ENCODE data around the gene KRTAP12-2. TPM values are rescaled to one million over a fixed set of nuclear protein-coding genes. Genes with fewer than 3 reads are reported as not detected.
A peak's percentile ranks its signal among the peaks of the same experiment; 100 is the strongest.

The KRTAP12-2 gene
- not detected for total RNA-seq

DNA sequence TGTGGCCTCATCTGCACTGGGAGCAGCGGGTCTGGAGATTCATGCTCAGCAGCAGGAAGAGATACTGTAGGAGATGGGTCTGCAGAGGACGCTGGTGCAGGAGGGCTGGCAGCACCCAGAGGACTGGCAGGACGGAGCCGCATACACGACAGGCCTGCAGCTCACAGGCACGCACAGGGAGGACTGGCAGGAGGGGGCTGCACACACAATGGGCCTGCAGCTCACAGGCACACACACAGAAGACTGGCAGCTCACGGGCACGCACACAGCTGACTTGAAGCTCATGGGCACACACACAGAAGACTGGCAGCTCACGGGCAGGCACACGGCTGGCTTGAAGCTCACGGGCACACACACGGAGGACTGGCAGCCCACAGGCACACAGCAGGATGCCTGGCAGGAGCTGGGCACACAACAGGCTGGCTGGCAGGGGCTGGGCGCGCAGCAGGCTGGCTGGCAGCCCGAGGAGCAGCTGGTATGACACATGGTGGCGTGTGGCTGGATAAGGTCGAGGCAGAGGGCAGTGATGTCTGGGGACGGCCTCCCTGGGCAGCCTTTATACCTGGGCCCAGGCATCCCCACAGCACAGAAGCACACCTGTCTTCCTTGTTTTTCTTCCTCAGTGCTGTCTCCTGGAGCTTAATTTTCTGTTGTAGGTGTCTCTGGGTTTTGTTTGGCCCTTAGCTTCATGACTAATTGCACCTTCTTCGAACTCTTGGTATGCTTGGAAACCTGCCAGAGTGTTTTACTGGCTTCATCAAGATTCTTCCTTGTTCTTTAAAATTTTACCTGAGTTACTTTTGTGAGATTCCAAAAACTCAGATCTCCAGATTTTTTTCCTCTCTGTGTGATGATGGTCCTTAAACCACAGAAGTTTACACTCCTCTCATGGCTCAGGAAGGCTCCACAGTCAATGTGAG is at the start of gene KRTAP12-2:
Gene KRTAP12-2 (minus strand): TSS at position 527 of the 920 bp plus-strand sequence. CDS start 41 bp downstream, at position 486.
- peaks cover 4% of the 10 kb centered on the region for H3K36me3 Mint-ChIP-seq (ENCODE audit: insufficient read depth)
- no peaks in the 10 kb centered on the region for H3K27me3 Mint-ChIP-seq (ENCODE audit: low read depth)
- peaks cover 15% of the 10 kb centered on the region for H3K9me3 Mint-ChIP-seq
- H3K4me1 Mint-ChIP-seq (ENCODE audit: low read depth): no peaks in the 10 kb centered on the region
- ATAC-seq (no peak), DNase-seq (no peak)
- no peak within 1 kb of the TSS for H3K4me3 Mint-ChIP-seq

DNA sequence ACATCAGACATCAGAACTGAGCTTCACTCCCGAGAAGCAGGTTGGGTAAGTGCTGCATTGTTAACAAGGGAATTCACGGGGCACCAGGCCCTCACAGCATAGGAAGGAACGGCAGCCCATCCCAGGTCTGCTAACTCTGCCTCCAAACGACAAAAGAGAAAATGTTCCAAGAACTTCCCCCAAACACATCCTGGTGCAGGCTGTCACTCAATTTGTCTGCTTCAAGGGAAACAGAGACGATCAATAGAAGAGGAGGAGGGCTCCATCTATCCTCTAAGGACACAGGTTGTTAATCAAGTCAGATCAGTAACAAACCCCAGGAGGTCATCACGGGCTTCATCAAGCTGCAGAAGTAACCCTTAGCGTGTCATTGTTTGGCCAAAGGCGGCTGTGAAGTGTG is 48.2 kb upstream of the KRTAP12-2 start:
- DNase-seq (no peak), ATAC-seq (no peak)
- Mint-ChIP-seq H3K27me3 (ENCODE audit: low read depth) (peaks cover 59% of the 10 kb centered on the region), H3K36me3 (ENCODE audit: insufficient read depth) (no peaks in the 10 kb centered on the region), H3K9me3 (no peaks in the 10 kb centered on the region), H3K4me3 (no peak overlapping the region), H3K4me1 (ENCODE audit: low read depth) (peaks cover 16% of the 10 kb centered on the region)

GRCh38 chr21:44713846-44714245 is 47.1 kb upstream of the KRTAP12-2 start:
- Mint-ChIP-seq H3K4me3 (no peak overlapping the region), H3K4me1 (ENCODE audit: low read depth) (peaks cover 26% of the 10 kb centered on the region), H3K36me3 (ENCODE audit: insufficient read depth) (no peaks in the 10 kb centered on the region), H3K27me3 (ENCODE audit: low read depth) (peaks cover 62% of the 10 kb centered on the region), H3K9me3 (no peaks in the 10 kb centered on the region)
- no peak for DNase-seq
- no peak for ATAC-seq

DNA sequence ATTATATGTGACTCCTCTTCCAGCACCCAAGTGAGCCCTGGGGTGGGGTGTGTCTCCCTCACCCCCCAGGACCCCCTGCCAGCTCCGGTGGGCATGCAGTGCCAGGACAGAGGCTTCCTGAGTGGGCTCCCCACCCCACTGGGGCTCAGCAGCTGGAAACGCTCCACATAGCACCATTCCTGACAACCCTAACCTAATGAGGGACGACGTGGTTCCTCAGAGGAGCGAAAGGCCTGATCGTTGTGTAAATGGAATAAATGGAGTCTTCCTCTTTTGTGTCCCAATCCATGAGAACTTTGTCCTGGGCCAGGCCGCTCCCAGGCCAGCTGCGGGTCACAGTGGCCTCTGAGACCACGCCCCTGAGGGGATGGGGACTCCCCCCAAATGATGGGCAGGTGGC is 46.4 kb upstream of the KRTAP12-2 start:
- no peaks in the 10 kb centered on the region for H3K9me3 Mint-ChIP-seq
- no peak for DNase-seq
- no peaks in the 10 kb centered on the region for H3K36me3 Mint-ChIP-seq (ENCODE audit: insufficient read depth)
- peaks cover 29% of the 10 kb centered on the region for H3K4me1 Mint-ChIP-seq (ENCODE audit: low read depth)
- peaks cover 62% of the 10 kb centered on the region for H3K27me3 Mint-ChIP-seq (ENCODE audit: low read depth)
- H3K4me3 Mint-ChIP-seq: no peak overlapping the region
- ATAC-seq: no peak

- no peak for DNase-seq
- Mint-ChIP-seq H3K4me1 (ENCODE audit: low read depth) (peaks cover 29% of the 10 kb centered on the region), H3K36me3 (ENCODE audit: insufficient read depth) (no peaks in the 10 kb centered on the region), H3K27me3 (ENCODE audit: low read depth) (peaks cover 68% of the 10 kb centered on the region), H3K4me3 (no peak overlapping the region), H3K9me3 (no peaks in the 10 kb centered on the region)
- no peak for ATAC-seq
Observed at GRCh38 chr21:44712203-44713028, 45.7 kb upstream of the KRTAP12-2 start.

- no peak for ATAC-seq
- Mint-ChIP-seq H3K9me3 (no peaks in the 10 kb centered on the region), H3K4me3 (peak within 1 kb of the TSS; percentile 27), H3K4me1 (ENCODE audit: low read depth) (peaks cover 29% of the 10 kb centered on the region), H3K36me3 (ENCODE audit: insufficient read depth) (no peaks in the 10 kb centered on the region), H3K27me3 (ENCODE audit: low read depth) (peaks cover 75% of the 10 kb centered on the region)
- no peak for DNase-seq
Observed at GRCh38 chr21:44711327-44712202, 44.8 kb upstream of the KRTAP12-2 start, which contains the start of gene TSPEAR. TSS of gene TSPEAR (minus strand) at chr21:44711572. CDS start at chr21:44711514, 58 bp downstream.

DNA sequence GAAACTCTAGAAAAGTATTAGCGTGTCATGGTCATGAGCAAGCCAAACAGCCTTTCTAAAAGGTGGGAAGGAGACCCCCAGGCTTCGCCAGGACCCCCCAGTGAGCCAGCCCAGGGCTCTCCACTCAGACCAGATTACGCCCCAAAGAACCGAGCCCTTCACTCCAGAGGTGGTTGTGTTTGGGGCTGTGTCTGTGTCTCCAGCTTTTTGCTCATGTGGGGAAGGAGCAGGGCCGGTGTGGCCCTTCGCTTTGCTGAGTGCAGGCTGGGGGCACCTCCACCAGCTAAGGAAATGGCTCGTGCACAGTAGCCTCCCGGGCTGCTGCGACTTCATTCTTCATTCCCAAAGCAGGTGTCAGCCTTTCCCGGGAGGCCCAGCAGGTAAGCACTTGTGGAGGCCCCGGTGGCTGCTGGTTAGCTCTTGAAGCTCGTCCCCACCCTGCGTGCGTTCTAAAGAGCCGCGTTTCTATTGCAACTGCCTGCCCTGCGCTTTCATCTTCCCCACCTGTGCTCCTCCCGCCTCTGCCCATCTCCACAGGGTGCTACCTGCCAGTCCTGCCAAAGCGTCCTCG is 44.1 kb upstream of the KRTAP12-2 start:
- no peak for DNase-seq
- peaks cover 29% of the 10 kb centered on the region for H3K4me1 Mint-ChIP-seq (ENCODE audit: low read depth)
- H3K9me3 Mint-ChIP-seq: peaks cover 2% of the 10 kb centered on the region
- no peaks in the 10 kb centered on the region for H3K36me3 Mint-ChIP-seq (ENCODE audit: insufficient read depth)
- ATAC-seq: peak; percentile 12 to 25
- H3K27me3 Mint-ChIP-seq (ENCODE audit: low read depth): peaks cover 79% of the 10 kb centered on the region
- H3K4me3 Mint-ChIP-seq: peak overlapping the region; percentile 27

DNA sequence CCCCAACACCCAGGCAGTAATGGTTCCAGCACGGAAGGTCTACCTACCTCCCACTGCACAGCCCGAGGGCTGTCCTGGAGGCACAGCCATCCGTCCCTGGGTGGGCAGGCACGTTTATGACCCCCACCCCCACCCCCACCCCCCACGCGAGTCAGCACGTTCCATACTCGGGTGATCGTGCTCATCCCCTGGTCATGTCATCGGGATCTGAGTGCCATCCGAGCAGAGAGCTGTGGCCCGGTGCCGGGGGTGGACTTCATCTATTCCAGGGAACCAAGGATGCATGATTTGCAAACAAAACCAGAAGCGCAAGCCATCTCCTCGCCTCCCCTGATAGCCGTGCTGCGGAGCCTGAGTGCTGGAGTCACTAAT is 43.6 kb upstream of the KRTAP12-2 start:
- no peak overlapping the region for H3K4me3 Mint-ChIP-seq
- peak in 1 of 2 donors; percentile 12 for ATAC-seq

DNA sequence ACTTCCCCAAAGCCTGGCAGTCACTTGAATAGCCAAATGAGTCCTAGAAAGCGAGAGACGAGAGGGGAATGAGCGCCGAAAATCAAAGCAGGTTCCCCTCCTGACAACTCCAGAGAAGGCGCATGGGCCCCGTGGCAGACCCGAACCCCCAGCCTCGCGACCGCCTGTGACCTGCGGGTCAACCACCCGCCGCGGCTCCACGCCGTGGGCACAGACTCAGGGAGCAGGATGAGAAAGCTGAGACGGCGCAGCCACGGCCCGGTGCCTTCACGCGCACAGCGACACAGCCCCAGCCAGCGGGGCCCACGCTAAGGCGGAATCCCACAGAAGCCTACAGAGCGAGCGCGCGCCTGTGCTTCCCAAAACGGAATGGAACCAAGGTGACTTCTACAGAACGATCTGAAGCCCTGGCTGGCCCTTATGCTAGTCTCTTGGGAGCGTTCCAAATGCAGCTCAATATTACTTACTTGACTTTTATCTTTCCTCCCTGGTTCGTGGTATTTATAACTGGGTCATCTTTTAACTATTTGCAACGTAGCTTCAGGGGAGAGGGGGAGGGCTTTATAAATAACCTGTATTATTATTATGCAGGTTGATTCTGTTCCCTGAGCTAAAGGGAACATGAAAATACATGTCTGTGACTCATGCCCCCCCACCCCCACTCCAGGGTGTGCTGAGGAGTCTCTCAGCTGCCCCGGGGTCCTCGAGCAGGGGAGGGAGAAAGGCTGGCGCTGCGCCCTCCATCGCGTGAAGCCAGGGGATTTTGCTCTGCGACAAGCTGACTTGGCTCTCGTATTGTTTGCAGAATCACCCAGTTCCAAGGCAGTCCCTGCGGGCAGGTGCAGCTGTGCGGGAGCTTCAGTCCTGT is 42.9 kb upstream of the KRTAP12-2 start:
- ATAC-seq (peak; percentile 41 to 44), DNase-seq (no peak)
- Mint-ChIP-seq H3K36me3 (ENCODE audit: insufficient read depth) (no peaks in the 10 kb centered on the region), H3K4me3 (peak overlapping the region; percentile 24), H3K9me3 (peaks cover 11% of the 10 kb centered on the region), H3K27me3 (ENCODE audit: low read depth) (peaks cover 88% of the 10 kb centered on the region), H3K4me1 (ENCODE audit: low read depth) (peaks cover 27% of the 10 kb centered on the region)

More for the DNA sequence above, 43.6 kb upstream of the KRTAP12-2 start:
- Mint-ChIP-seq H3K36me3 (ENCODE audit: insufficient read depth) (no peaks in the 10 kb centered on the region), H3K4me1 (ENCODE audit: low read depth) (peaks cover 29% of the 10 kb centered on the region), H3K9me3 (peaks cover 6% of the 10 kb centered on the region), H3K27me3 (ENCODE audit: low read depth) (peaks cover 85% of the 10 kb centered on the region)
- DNase-seq: no peak

DNA sequence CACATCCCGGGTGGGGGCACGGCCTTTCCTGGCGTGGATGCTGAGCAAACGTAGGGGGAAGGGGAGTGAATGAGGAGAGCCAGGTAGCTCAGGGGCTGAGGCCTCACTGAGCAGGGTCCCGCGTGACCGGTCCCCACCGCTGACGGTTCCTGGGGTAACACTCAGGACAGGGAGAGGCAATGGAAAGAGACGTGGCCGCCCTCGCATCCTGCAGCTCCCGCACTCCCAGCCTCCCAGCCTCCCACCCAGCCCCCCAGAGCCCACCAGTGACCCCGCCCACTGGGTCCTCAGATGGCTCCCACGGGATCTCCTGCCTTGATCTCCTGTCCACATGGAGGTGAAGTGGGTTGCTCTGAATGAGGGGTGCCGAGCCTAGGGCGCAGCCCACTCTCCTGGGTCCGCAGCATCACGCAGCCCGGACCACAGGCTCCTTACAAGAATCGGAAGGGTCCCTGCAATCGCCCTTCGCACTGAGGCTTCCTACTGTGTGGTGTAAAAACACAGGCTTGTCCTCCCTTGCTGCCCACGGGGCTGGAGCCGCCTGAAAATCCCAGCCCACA is 42.2 kb upstream of the KRTAP12-2 start:
- DNase-seq (no peak), ATAC-seq (no peak)
- Mint-ChIP-seq H3K9me3 (peaks cover 11% of the 10 kb centered on the region), H3K36me3 (ENCODE audit: insufficient read depth) (no peaks in the 10 kb centered on the region), H3K4me1 (ENCODE audit: low read depth) (peaks cover 27% of the 10 kb centered on the region), H3K27me3 (ENCODE audit: low read depth) (peaks cover 89% of the 10 kb centered on the region), H3K4me3 (peak overlapping the region; percentile 24)

DNA sequence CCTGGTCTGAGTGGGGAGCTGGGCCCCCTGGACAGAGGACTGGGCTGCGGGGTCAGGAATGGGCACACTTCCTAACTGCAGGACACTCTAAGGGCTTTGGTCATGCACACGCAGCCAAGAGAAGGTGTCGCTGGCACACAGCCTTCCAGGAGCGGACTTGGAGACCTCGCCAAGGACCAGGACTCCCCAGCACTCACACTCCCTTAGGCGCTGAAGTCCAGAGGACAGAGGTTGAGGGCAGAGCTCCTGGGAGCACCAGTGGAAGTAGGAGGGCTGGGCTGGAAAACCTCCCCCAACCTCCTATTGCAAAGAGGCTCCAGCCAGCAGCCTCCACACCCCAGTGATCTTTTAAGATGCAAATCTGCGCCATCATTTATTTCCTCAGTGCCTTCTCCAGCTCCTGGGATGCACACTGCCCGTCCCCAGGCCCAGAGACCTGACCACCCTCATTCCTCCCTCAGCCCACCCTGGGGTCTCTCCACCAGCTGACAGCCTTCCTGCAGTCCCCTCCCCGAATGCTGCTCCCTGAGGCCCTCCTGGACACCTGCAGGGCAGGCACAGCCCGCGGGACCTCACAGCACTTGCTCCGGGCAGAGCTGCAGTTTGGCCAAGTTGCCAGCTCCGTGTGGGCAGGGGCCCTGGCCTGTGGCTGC is 41.6 kb upstream of the KRTAP12-2 start:
- ATAC-seq: no peak
- no peak for DNase-seq
- H3K36me3 Mint-ChIP-seq (ENCODE audit: insufficient read depth): no peaks in the 10 kb centered on the region
- peaks cover 11% of the 10 kb centered on the region for H3K9me3 Mint-ChIP-seq
- no peak overlapping the region for H3K4me3 Mint-ChIP-seq
- peaks cover 27% of the 10 kb centered on the region for H3K4me1 Mint-ChIP-seq (ENCODE audit: low read depth)
- H3K27me3 Mint-ChIP-seq (ENCODE audit: low read depth): peaks cover 87% of the 10 kb centered on the region
